Ishikawa (cell line): ENCODE data around the gene RBKS.

Source experiments
- CEBPB ChIP-seq: IDR thresholded peaks from 2 replicates; pipeline ENCODE4 v1.6.1; 2012
- CREB1 ChIP-seq: IDR thresholded peaks from 2 replicates; pipeline ENCODE4 v1.6.1; 2012; ENCODE audit warnings: low read depth
- EGR1 ChIP-seq: IDR thresholded peaks from 2 replicates; pipeline ENCODE4 v1.6.1; 2012
- EP300 ChIP-seq: IDR thresholded peaks from 2 replicates; pipeline ENCODE4 v1.6.1; 2012; ENCODE audit warnings: borderline replicate concordance
- FOXM1 ChIP-seq: IDR thresholded peaks from 2 replicates; pipeline ENCODE4 v1.6.1; 2012; ENCODE audit warnings: low read depth, borderline replicate concordance
- MAX ChIP-seq: IDR thresholded peaks from 2 replicates; pipeline ENCODE4 v1.6.1; 2012
- NFIC ChIP-seq: IDR thresholded peaks from 2 replicates; pipeline ENCODE4 v1.6.1; 2012
- RAD21 ChIP-seq: IDR thresholded peaks from 2 replicates; pipeline ENCODE4 v1.6.1; 2012; ENCODE audit warnings: low read depth
- REST ChIP-seq: IDR thresholded peaks from 2 replicates; pipeline ENCODE4 v1.6.1; 2012; ENCODE audit warnings: low read depth, mild to moderate bottlenecking
- TAF1 ChIP-seq: IDR thresholded peaks from 2 replicates; pipeline ENCODE4 v1.6.1; 2012; ENCODE audit warnings: low read depth, mild to moderate bottlenecking
- TCF12 ChIP-seq: IDR thresholded peaks from 2 replicates; pipeline ENCODE4 v1.6.1; 2012; ENCODE audit warnings: low read depth
- TEAD4 ChIP-seq: IDR thresholded peaks from 2 replicates; pipeline ENCODE4 v1.6.1; 2012
- USF1 ChIP-seq: IDR thresholded peaks from 2 replicates; pipeline ENCODE4 v1.6.1; 2012
- YY1 ChIP-seq: IDR thresholded peaks from 2 replicates; pipeline ENCODE4 v1.6.1; 2012; ENCODE audit warnings: low read depth
- ZBTB7A ChIP-seq: IDR thresholded peaks from 2 replicates; pipeline ENCODE4 v1.6.1; 2012; ENCODE audit warnings: low read depth

RBKS gene

GRCh38 chr2:27742571-27742970 lies 147.6 kb downstream of the RBKS start:
- TF ChIP-seq FOXM1 (no peak), RAD21 (no peak)

- TF ChIP-seq MAX (no peak), REST (no peak), RAD21 (no peak), FOXM1 (no peak), EGR1 (no peak), ZBTB7A (no peak), YY1 (no peak), TAF1 (no peak), TCF12 (no peak), CEBPB (no peak), USF1 (no peak), EP300 (no peak), TEAD4 (no peak)
Measured at GRCh38 chr2:27741673-27742072, 148.5 kb downstream of the RBKS start.

- TF ChIP-seq CREB1 (no peak), CEBPB (no peak), RAD21 (no peak), NFIC (no peak), USF1 (no peak), EP300 (no peak), YY1 (no peak), TCF12 (no peak), REST (no peak), TEAD4 (no peak), TAF1 (no peak), MAX (no peak), FOXM1 (no peak), EGR1 (no peak)
Measured at GRCh38 chr2:27739058-27739373, 151.2 kb downstream of the RBKS start.

- TF ChIP-seq CREB1 (no peak), RAD21 (no peak), CEBPB (no peak), FOXM1 (no peak), REST (no peak), YY1 (no peak), TAF1 (no peak), NFIC (no peak), ZBTB7A (no peak), TCF12 (no peak), USF1 (no peak), EGR1 (no peak), MAX (no peak), TEAD4 (no peak), EP300 (no peak)
Measured at GRCh38 chr2:27738349-27739057, 151.7 kb downstream of the RBKS start.
